Ishikawa (cell line): ENCODE data around the gene HSD17B14.

Source experiments
- CEBPB ChIP-seq: IDR thresholded peaks from 2 replicates; pipeline ENCODE4 v1.6.1; 2012
- CREB1 ChIP-seq: IDR thresholded peaks from 2 replicates; pipeline ENCODE4 v1.6.1; 2012; ENCODE audit warnings: low read depth
- EGR1 ChIP-seq: IDR thresholded peaks from 2 replicates; pipeline ENCODE4 v1.6.1; 2012
- EP300 ChIP-seq: IDR thresholded peaks from 2 replicates; pipeline ENCODE4 v1.6.1; 2012; ENCODE audit warnings: borderline replicate concordance
- FOXM1 ChIP-seq: IDR thresholded peaks from 2 replicates; pipeline ENCODE4 v1.6.1; 2012; ENCODE audit warnings: low read depth, borderline replicate concordance
- MAX ChIP-seq: IDR thresholded peaks from 2 replicates; pipeline ENCODE4 v1.6.1; 2012
- NFIC ChIP-seq: IDR thresholded peaks from 2 replicates; pipeline ENCODE4 v1.6.1; 2012
- RAD21 ChIP-seq: IDR thresholded peaks from 2 replicates; pipeline ENCODE4 v1.6.1; 2012; ENCODE audit warnings: low read depth
- REST ChIP-seq: IDR thresholded peaks from 2 replicates; pipeline ENCODE4 v1.6.1; 2012; ENCODE audit warnings: low read depth, mild to moderate bottlenecking
- TAF1 ChIP-seq: IDR thresholded peaks from 2 replicates; pipeline ENCODE4 v1.6.1; 2012; ENCODE audit warnings: low read depth, mild to moderate bottlenecking
- TCF12 ChIP-seq: IDR thresholded peaks from 2 replicates; pipeline ENCODE4 v1.6.1; 2012; ENCODE audit warnings: low read depth
- TEAD4 ChIP-seq: IDR thresholded peaks from 2 replicates; pipeline ENCODE4 v1.6.1; 2012
- USF1 ChIP-seq: IDR thresholded peaks from 2 replicates; pipeline ENCODE4 v1.6.1; 2012
- YY1 ChIP-seq: IDR thresholded peaks from 2 replicates; pipeline ENCODE4 v1.6.1; 2012; ENCODE audit warnings: low read depth
- ZBTB7A ChIP-seq: IDR thresholded peaks from 2 replicates; pipeline ENCODE4 v1.6.1; 2012; ENCODE audit warnings: low read depth

HSD17B14 gene

GRCh38 chr19:48822514-48822913 is 13.8 kb downstream of the HSD17B14 start:
- TF ChIP-seq USF1 (no peak), ZBTB7A (no peak), RAD21 (no peak), TEAD4 (no peak), TCF12 (no peak), CREB1 (no peak), YY1 (no peak), EGR1 (no peak), NFIC (no peak), MAX (no peak), TAF1 (no peak), EP300 (no peak), FOXM1 (no peak), REST (no peak), CEBPB (no peak)

- TF ChIP-seq ZBTB7A: no peak
- no peak for TF ChIP-seq USF1
- no peak for TF ChIP-seq EGR1
- no peak for TF ChIP-seq MAX
- no peak for TF ChIP-seq YY1
- TF ChIP-seq RAD21: no peak
- TF ChIP-seq CREB1: no peak
- no peak for TF ChIP-seq TCF12
- TF ChIP-seq TEAD4: no peak
- TF ChIP-seq REST: no peak
- TF ChIP-seq FOXM1: no peak
- TF ChIP-seq EP300: no peak
These were observed 14.7 kb downstream of the HSD17B14 start for GRCh38 chr19:48821633-48822032.

- TF ChIP-seq TCF12 (no peak), TEAD4 (no peak; the same call in 1 of the 2 replicates), YY1 (no peak), CEBPB (peak; percentile 95), RAD21 (no peak), NFIC (peak; percentile 90), REST (no peak), FOXM1 (no peak), ZBTB7A (no peak), USF1 (0 out of 2 replicates have a peak, but pooled peaks have one; percentile 14), EP300 (peak; percentile 33; the same call in 1 of the 2 replicates), MAX (peak; percentile 50; the same call in 1 of the 2 replicates), TAF1 (no peak), EGR1 (no peak), CREB1 (no peak)
These were observed 16.9 kb downstream of the HSD17B14 start for GRCh38 chr19:48819366-48819816.

- TF ChIP-seq TCF12: no peak
- no peak for TF ChIP-seq REST
- TF ChIP-seq TEAD4: no peak
- TF ChIP-seq CREB1: no peak
- TF ChIP-seq CEBPB: no peak
- no peak for TF ChIP-seq EGR1
- no peak for TF ChIP-seq NFIC
- TF ChIP-seq RAD21: no peak
- TF ChIP-seq USF1: no peak
- no peak for TF ChIP-seq TAF1
- TF ChIP-seq YY1: no peak
- TF ChIP-seq EP300: no peak
These were observed 18.0 kb downstream of the HSD17B14 start for GRCh38 chr19:48818234-48818820.
